Measurements from ENCODE around the gene UNK.

Gene UNK

GRCh38 chr17:75753514-75754377 lies 30.9 kb upstream of the UNK start:
- Mint-ChIP-seq H3K27ac (no peak overlapping the region), H3K4me3 (peak overlapping the region in 1 of 3 experiments; percentile 19), H3K36me3 (ENCODE audit: low read depth) (no peaks in the 10 kb centered on the region), H3K27me3 (ENCODE audit: low read depth) (no peaks in the 10 kb centered on the region), H3K9me3 (no peaks in the 10 kb centered on the region), H3K4me1 (peaks cover 6% of the 10 kb centered on the region)
- TF ChIP-seq, protein P1, sequence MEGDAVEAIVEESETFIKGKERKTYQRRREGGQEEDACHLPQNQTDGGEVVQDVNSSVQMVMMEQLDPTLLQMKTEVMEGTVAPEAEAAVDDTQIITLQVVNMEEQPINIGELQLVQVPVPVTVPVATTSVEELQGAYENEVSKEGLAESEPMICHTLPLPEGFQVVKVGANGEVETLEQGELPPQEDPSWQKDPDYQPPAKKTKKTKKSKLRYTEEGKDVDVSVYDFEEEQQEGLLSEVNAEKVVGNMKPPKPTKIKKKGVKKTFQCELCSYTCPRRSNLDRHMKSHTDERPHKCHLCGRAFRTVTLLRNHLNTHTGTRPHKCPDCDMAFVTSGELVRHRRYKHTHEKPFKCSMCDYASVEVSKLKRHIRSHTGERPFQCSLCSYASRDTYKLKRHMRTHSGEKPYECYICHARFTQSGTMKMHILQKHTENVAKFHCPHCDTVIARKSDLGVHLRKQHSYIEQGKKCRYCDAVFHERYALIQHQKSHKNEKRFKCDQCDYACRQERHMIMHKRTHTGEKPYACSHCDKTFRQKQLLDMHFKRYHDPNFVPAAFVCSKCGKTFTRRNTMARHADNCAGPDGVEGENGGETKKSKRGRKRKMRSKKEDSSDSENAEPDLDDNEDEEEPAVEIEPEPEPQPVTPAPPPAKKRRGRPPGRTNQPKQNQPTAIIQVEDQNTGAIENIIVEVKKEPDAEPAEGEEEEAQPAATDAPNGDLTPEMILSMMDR (IDR thresholded peaks at IDR 0.05; ENCODE audit: unreplicated experiment in 3 of 3): peak; percentile 52 to 66 (median 56)

- TF ChIP-seq, protein P1 (IDR thresholded peaks at IDR 0.05; ENCODE audit: unreplicated experiment in 3 of 3): no peak
- peaks cover 6% of the 10 kb centered on the region for H3K4me1 Mint-ChIP-seq
- no peaks in the 10 kb centered on the region for H3K36me3 Mint-ChIP-seq (ENCODE audit: low read depth)
- peak overlapping the region; percentile 58 to 68 (median 65) for H3K4me3 Mint-ChIP-seq
- no peaks in the 10 kb centered on the region for H3K27me3 Mint-ChIP-seq (ENCODE audit: low read depth)
- H3K27ac Mint-ChIP-seq: peak overlapping the region in 2 of 3 experiments; percentile 75 to 85
- H3K9me3 Mint-ChIP-seq: no peaks in the 10 kb centered on the region
These were observed 30.0 kb upstream of the UNK start for GRCh38 chr17:75754378-75755204.

- Mint-ChIP-seq H3K27ac (peak overlapping the region in 2 of 3 experiments; percentile 75 to 85), H3K9me3 (no peaks in the 10 kb centered on the region), H3K4me3 (peak overlapping the region in 1 of 3 experiments; percentile 58), H3K27me3 (ENCODE audit: low read depth) (no peaks in the 10 kb centered on the region), H3K4me1 (peaks cover 6% of the 10 kb centered on the region), H3K36me3 (ENCODE audit: low read depth) (no peaks in the 10 kb centered on the region)
- TF ChIP-seq, protein P1 (IDR thresholded peaks at IDR 0.05; ENCODE audit: unreplicated experiment in 3 of 3): no peak
These were observed 29.3 kb upstream of the UNK start for GRCh38 chr17:75755205-75755901.

DNA sequence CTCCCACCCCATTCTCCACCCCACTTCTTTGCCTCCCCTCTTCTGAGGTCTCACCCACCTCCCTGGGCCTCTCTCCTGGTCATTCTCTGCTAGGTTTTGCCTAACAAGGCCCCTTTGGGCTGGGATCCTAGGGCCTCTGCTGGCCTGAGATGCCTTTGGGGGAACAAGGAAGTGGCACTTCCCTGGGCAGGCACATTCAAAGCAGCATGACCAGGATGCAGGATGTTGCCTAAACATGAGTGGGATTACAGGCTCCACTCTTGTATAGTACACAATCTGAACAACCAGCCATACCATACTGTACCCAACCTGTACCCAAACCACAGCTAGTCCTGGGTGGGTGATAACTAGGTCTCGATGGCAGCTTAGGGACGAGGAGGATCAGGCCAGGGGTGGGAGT lies 28.6 kb upstream of the UNK start:
- H3K27ac Mint-ChIP-seq: peak overlapping the region in 1 of 3 experiments; percentile 74
- H3K4me3 Mint-ChIP-seq: no peak overlapping the region
- TF ChIP-seq, protein P1 (IDR thresholded peaks at IDR 0.05; ENCODE audit: unreplicated experiment in 3 of 3): no peak
- no peaks in the 10 kb centered on the region for H3K36me3 Mint-ChIP-seq (ENCODE audit: low read depth)
- peaks cover 6% of the 10 kb centered on the region for H3K4me1 Mint-ChIP-seq
- H3K27me3 Mint-ChIP-seq (ENCODE audit: low read depth): no peaks in the 10 kb centered on the region
- H3K9me3 Mint-ChIP-seq: no peaks in the 10 kb centered on the region

GRCh38 chr17:75756451-75757085 lies 28.0 kb upstream of the UNK start:
- H3K4me1 Mint-ChIP-seq: peaks cover 6% of the 10 kb centered on the region
- no peaks in the 10 kb centered on the region for H3K27me3 Mint-ChIP-seq (ENCODE audit: low read depth)
- H3K4me3 Mint-ChIP-seq: no peak overlapping the region
- H3K36me3 Mint-ChIP-seq (ENCODE audit: low read depth): no peaks in the 10 kb centered on the region
- TF ChIP-seq, protein P1 (IDR thresholded peaks at IDR 0.05; ENCODE audit: unreplicated experiment in 3 of 3): no peak
- H3K9me3 Mint-ChIP-seq: no peaks in the 10 kb centered on the region
- H3K27ac Mint-ChIP-seq: no peak overlapping the region

All from nephron (organoid).